ENCODE results near the gene SFRP2. TPM values are rescaled to one million over a fixed set of nuclear protein-coding genes. Genes with fewer than 3 reads are reported as not detected.

Gene SFRP2
- total and polyA plus RNA-seq, 2 of the 4 experiments (the other 2 are of a cell fraction), result not detected

DNA sequence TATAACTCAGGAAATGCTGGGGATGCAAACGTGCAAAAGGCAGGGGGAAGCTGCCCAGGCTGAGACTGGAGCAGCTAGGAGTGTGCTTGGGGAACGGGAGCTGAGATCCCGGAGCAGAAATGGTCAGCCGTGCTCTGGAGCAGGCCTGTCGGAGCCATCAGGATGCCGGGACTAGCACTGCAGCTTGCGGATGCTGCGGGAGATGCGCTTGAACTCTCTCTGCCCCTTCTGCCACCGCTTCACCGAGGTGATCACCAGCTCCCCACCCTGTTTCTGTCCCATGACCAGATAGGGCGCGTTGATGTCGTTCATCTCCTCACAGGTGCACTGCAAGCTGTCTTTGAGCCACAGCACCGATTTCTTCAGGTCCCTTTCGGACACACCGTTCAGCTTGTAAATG, 7.6 kb downstream of the SFRP2 start:
- no peak overlapping the region for H3K9ac ChIP-seq (ENCODE audit: low read depth, low read length)
- DNase-seq (no peak), ATAC-seq (ENCODE audit: low read depth) (no peak)
- H4K91ac ChIP-seq (ENCODE audit: insufficient read depth, low read depth, low read length), result no peak overlapping the region
- no peaks in the 10 kb centered on the region for H3K4me1 ChIP-seq (ENCODE audit: control insufficient read depth, insufficient read depth, low read length)
- no peak overlapping the region for H3K23ac ChIP-seq (ENCODE audit: low read depth, low read length)
- in situ Hi-C loops (cut with MboI; ENCODE audit: low sequenced_read_pairs) (no loop called here), intact Hi-C loops (cut with micrococcal nuclease) (loop anchor here (10.0 kb wide), 1 partner anchor 724 kb away; no protein-coding TSS in a partner anchor), dilution Hi-C loops (cut with HindIII; ENCODE audit: low sequenced_read_pairs, unreplicated experiment) (no loop called here)
- H2BK20ac ChIP-seq (ENCODE audit: low read depth, low read length), result no peak overlapping the region
- no peak overlapping the region for H2AFZ ChIP-seq (replicated peaks; ENCODE audit: low read length, poor library complexity)
- H3K9me1 ChIP-seq (ENCODE audit: insufficient read depth, low read length), result no peaks in the 10 kb centered on the region
- no peak for TF ChIP-seq NFE2L2 (IDR thresholded peaks at IDR 0.05; ENCODE audit: low read depth, low read length)
- no TSS peak for BruUV-seq (replicated peaks)
- H2BK15ac ChIP-seq (ENCODE audit: low read depth, low read length), result no peak overlapping the region
- H4K8ac ChIP-seq (ENCODE audit: low read depth in 2 of 2, low read length in 2 of 2), result no peak overlapping the region
- H3K79me1 ChIP-seq (ENCODE audit: low read depth in 1 of 2, low read length in 2 of 2), result no peaks in the 10 kb centered on the region
- no peak overlapping the region for H3K27ac ChIP-seq (ENCODE audit: insufficient read depth, low read length)
- H3K14ac ChIP-seq (replicated peaks; ENCODE audit: low read depth, low read length), result no peak overlapping the region
- no peak overlapping the region for H3K4me3 ChIP-seq (ENCODE audit: insufficient read depth, low read depth, low read length)
- H3K27me3 ChIP-seq (ENCODE audit: control insufficient read depth, insufficient read depth, low read length), result peaks cover 4% of the 10 kb centered on the region
- H2AK5ac ChIP-seq (ENCODE audit: low read depth, low read length), result no peak overlapping the region
- no peak overlapping the region for H3K4ac ChIP-seq (ENCODE audit: low read depth, low read length)
- H2BK5ac ChIP-seq (ENCODE audit: low read depth, low read length, poor library complexity, severe bottlenecking), result no peak overlapping the region
- no peaks in the 10 kb centered on the region for H3K9me3 ChIP-seq (ENCODE audit: control insufficient read depth, insufficient read depth, low read length)
- no peak overlapping the region for H3K4me2 ChIP-seq (ENCODE audit: low read depth, low read length)
- H4K5ac ChIP-seq (ENCODE audit: low read depth, low read length), result no peak overlapping the region
- no peak overlapping the region for H2BK120ac ChIP-seq (ENCODE audit: low read depth, low read length)
- no peak overlapping the region for H3K56ac ChIP-seq (ENCODE audit: extremely low read depth, insufficient read depth, low read length)
- 77% methylated on average over 10 of the region's 17 CpGs; no CpG with 5 or more reads in 1 of the 2 experiments for WGBS, 2 experiments (ENCODE audit: extremely low coverage in 2 of 2, insufficient read length in 1 of 2)
- no peaks in the 10 kb centered on the region for H4K20me1 ChIP-seq (ENCODE audit: insufficient read depth, low read length)
- H2AK9ac ChIP-seq (replicated peaks; ENCODE audit: low read depth, low read length, poor library complexity), result no peak overlapping the region
- ChIA-PET CTCF (interaction anchor here (0.6 kb wide), 1 partner anchor 43 kb away, joined by 3 read pairs; no protein-coding TSS in a partner anchor), POLR2A (ENCODE audit: unreplicated experiment) (interaction anchor here (0.5 kb wide), 1 partner anchor 1679 kb away, joined by 10 read pairs; no protein-coding TSS in a partner anchor)
- no peak overlapping the region for H3K18ac ChIP-seq (ENCODE audit: low read depth, low read length)
- H3K36me3 ChIP-seq (ENCODE audit: control insufficient read depth, insufficient read depth, low read length), result no peaks in the 10 kb centered on the region
